HUDEP-2 (cell line): ENCODE results near the gene FLOT1.
"Not testable (repeated sequence)": the region's sequence is repeated elsewhere in the genome, so short reads cannot be mapped to it uniquely, and the experiment has no call there.

Source experiments
- DNase-seq, 76 experiments: peaks; one replicate each; lab custom pipeline; 2025; ENCODE audit not compliant: unreplicated experiment in 76 of 76; lab: John Stamatoyannopoulos, UW

FLOT1 gene

GRCh38 chr6:30723843-30724741 is 18.4 kb downstream of the FLOT1 start:
- not testable (repeated sequence) for DNase-seq

- DNase-seq, result not testable (repeated sequence)
These were observed 19.2 kb downstream of the FLOT1 start for GRCh38 chr6:30723159-30723842.

- DNase-seq, result peak in 72 of 76 experiments; percentile 20 to 96 (median 73)
These were observed 20.0 kb downstream of the FLOT1 start for GRCh38 chr6:30722280-30723112.

- DNase-seq, result peak in 3 of 76 experiments; percentile 29 to 39 (median 38)
These were observed 20.5 kb downstream of the FLOT1 start for GRCh38 chr6:30722025-30722279.

- peak in 73 of 76 experiments; percentile 35 to 97 (median 89) for DNase-seq
These were observed 21.1 kb downstream of the FLOT1 start for GRCh38 chr6:30721198-30722024.

- peak in 70 of 76 experiments; percentile 24 to 84 (median 69) for DNase-seq
These were observed 21.7 kb downstream of the FLOT1 start for GRCh38 chr6:30720738-30721197.

GRCh38 chr6:30719791-30720737 is 22.4 kb downstream of the FLOT1 start, which contains the start of gene TUBB:
TUBB (plus strand) TSS chr6:30720352; CDS start chr6:30720507, 155 bp downstream.
- peak in 75 of 76 experiments; percentile 66 to 99 (median 97) for DNase-seq

GRCh38 chr6:30719356-30719755 is 23.1 kb downstream of the FLOT1 start:
- peak in 3 of 76 experiments; percentile 30 to 52 (median 40) for DNase-seq

- DNase-seq, result not testable (repeated sequence)
These were observed 24.4 kb downstream of the FLOT1 start for GRCh38 chr6:30717845-30718720.

- DNase-seq, result peak; percentile 87 to 100 (median 100)
These were observed 25.2 kb downstream of the FLOT1 start, which contains the start of gene MDC1 for GRCh38 chr6:30717129-30717844. MDC1 (minus strand) TSS chr6:30717281; CDS start chr6:30715175, 2,106 bp downstream.

GRCh38 chr6:30716879-30717128 is 25.7 kb downstream of the FLOT1 start:
- no peak for DNase-seq

GRCh38 chr6:30714263-30714662 is 28.2 kb downstream of the FLOT1 start:
- no peak for DNase-seq

GRCh38 chr6:30712441-30712945 is 30.0 kb downstream of the FLOT1 start:
- peak in 56 of 76 experiments; percentile 18 to 88 (median 53) for DNase-seq

GRCh38 chr6:30711758-30712380 is 30.6 kb downstream of the FLOT1 start:
- no peak for DNase-seq

- DNase-seq, result no peak
These were observed 33.2 kb downstream of the FLOT1 start for GRCh38 chr6:30709101-30709868.

- no peak for DNase-seq
These were observed 35.1 kb downstream of the FLOT1 start for GRCh38 chr6:30707281-30707850.
